Esophagus muscularis mucosa (tissue), 3 donors: Measurements from ENCODE around the gene SOX10.

Source experiments
- POLR2A ChIP-seq: fragments of 450-650 bp; IDR thresholded peaks from one replicate; pipeline ENCODE4 v1.6.1; 2017; ENCODE audit warnings: antibody characterized with exemption, moderate library complexity, mild to moderate bottlenecking, low read depth
- POLR2AphosphoS5 ChIP-seq, 2 donors: sonication (generic); formaldehyde crosslinking; IDR thresholded peaks; one replicate each; pipeline ENCODE4 v1.6.1; 2017; ENCODE audit warnings: antibody characterized with exemption in 2 of 2
- TF ChIP-seq, protein P1 (sequence below), 3 experiments: fragments of 200-600 bp in 2 of 3; fragments of 450-650 bp in 1 of 3; sonication (generic) in 2 of 3; IDR thresholded peaks; one replicate each; pipeline ENCODE4 v1.5.1; 2017 to 2019; ENCODE audit warnings: antibody characterized with exemption in 3 of 3, mild to moderate bottlenecking in 2 of 3, moderate library complexity in 1 of 3

DNA sequence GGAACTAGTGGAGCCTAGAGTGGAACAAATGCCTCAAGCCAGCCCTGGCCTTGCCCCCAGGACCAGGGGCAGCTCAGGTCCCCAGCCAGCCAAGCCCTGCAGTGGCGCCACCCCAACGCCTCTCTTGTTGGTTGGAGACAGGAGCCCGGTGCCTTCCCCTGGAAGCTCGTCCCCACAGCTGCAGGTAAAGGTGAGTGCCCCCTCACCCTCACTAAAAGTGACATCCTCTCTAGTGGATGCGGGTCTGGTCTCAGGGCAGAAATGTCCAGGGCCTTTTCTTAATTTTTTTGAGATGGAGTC, 56.8 kb downstream of the SOX10 start:
- TF ChIP-seq POLR2A = no peak
- TF ChIP-seq, protein P1, sequence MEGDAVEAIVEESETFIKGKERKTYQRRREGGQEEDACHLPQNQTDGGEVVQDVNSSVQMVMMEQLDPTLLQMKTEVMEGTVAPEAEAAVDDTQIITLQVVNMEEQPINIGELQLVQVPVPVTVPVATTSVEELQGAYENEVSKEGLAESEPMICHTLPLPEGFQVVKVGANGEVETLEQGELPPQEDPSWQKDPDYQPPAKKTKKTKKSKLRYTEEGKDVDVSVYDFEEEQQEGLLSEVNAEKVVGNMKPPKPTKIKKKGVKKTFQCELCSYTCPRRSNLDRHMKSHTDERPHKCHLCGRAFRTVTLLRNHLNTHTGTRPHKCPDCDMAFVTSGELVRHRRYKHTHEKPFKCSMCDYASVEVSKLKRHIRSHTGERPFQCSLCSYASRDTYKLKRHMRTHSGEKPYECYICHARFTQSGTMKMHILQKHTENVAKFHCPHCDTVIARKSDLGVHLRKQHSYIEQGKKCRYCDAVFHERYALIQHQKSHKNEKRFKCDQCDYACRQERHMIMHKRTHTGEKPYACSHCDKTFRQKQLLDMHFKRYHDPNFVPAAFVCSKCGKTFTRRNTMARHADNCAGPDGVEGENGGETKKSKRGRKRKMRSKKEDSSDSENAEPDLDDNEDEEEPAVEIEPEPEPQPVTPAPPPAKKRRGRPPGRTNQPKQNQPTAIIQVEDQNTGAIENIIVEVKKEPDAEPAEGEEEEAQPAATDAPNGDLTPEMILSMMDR (IDR thresholded peaks at IDR 0.05) = no peak
- TF ChIP-seq POLR2AphosphoS5 (IDR thresholded peaks at IDR 0.05) = no peak
